ENCODE data around the gene RFPL4A.
"Not testable (repeated sequence)": the region's sequence is repeated elsewhere in the genome, so short reads cannot be mapped to it uniquely, and the experiment has no call there.

Gene RFPL4A

GRCh38 chr19:55750715-55751114 lies 8.2 kb upstream of the RFPL4A start:
- no peaks in the 10 kb centered on the region for H3K4me1 ChIP-seq (ENCODE audit: control insufficient read depth in 1 of 2, insufficient read depth in 2 of 2, low read length in 2 of 2)
- peaks cover 0 to 2% of the 10 kb centered on the region in 2 donors for H3K9me3 ChIP-seq (ENCODE audit: control insufficient read depth in 1 of 2, low read length in 2 of 2)
- H3K27ac ChIP-seq (ENCODE audit: low read length): no peak overlapping the region
- H3K27me3 ChIP-seq (ENCODE audit: low read depth, low read length): no peaks in the 10 kb centered on the region
- no peaks in the 10 kb centered on the region for H3K36me3 ChIP-seq (ENCODE audit: control insufficient read depth in 1 of 2, insufficient read depth in 2 of 2, low read length in 2 of 2)
- H3K4me3 ChIP-seq (ENCODE audit: low read depth in 1 of 2, low read length in 2 of 2): no peak overlapping the region

DNA sequence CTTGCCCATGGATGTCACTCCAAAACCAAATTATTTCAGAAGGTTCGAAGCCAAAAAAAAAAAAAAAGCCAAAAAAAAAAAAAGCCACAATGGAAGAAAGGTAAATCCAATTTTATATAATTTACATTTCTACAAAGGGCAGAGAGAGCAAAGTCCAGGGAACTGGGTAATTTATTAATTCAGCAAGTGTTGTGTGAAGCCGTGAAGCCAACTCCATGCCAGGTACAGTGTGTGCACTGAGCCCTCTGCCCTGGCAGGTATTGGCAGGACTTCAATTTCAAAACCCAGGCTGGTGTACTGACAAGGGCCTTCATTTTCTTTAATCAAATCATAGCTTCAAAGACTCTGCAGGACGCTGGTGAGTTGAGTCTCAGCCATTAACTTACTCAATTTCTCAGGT lies 5.5 kb upstream of the RFPL4A start:
- H3K4me3 ChIP-seq (ENCODE audit: low read depth in 1 of 2, low read length in 2 of 2): no peak overlapping the region
- no peaks in the 10 kb centered on the region for H3K27me3 ChIP-seq (ENCODE audit: low read depth, low read length)
- H3K4me1 ChIP-seq (ENCODE audit: control insufficient read depth in 1 of 2, insufficient read depth in 2 of 2, low read length in 2 of 2): no peaks in the 10 kb centered on the region
- H3K36me3 ChIP-seq (ENCODE audit: control insufficient read depth in 1 of 2, insufficient read depth in 2 of 2, low read length in 2 of 2): no peaks in the 10 kb centered on the region
- peaks cover 0 to 3% of the 10 kb centered on the region in 2 donors for H3K9me3 ChIP-seq (ENCODE audit: control insufficient read depth in 1 of 2, low read length in 2 of 2)
- no peak overlapping the region for H3K27ac ChIP-seq (ENCODE audit: low read length)

- not testable (repeated sequence) for H3K4me3 ChIP-seq (ENCODE audit: low read depth in 1 of 2, low read length in 2 of 2)
Observed at GRCh38 chr19:55756808-55757207, 2.1 kb upstream of the RFPL4A start.

DNA sequence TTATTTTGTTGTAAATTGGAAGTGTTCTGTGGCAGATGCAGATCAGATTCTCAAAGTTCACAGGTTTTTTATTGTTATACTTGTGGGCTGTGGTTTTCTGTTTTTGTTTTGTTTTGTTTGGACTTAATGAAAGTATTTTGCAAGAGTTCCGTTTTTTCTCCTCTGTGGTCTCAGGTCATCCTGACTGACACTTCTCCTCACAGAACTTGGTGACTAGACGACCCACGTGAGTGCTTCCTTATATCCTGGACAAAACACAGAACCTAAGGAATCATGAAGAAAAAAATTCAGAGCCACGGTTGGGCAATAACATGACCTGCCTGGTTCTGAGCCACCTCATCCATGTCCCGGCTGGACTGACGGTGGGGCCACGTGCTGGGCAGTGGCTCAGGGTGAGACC lies 7.6 kb downstream of the RFPL4A start:
- no peaks in the 10 kb centered on the region for H3K4me1 ChIP-seq (ENCODE audit: control insufficient read depth in 1 of 2, insufficient read depth in 2 of 2, low read length in 2 of 2)
- no peak overlapping the region for H3K27ac ChIP-seq (ENCODE audit: low read length)
- no peak overlapping the region for H3K4me3 ChIP-seq (ENCODE audit: low read depth in 1 of 2, low read length in 2 of 2)
- H3K36me3 ChIP-seq (ENCODE audit: control insufficient read depth in 1 of 2, insufficient read depth in 2 of 2, low read length in 2 of 2): no peaks in the 10 kb centered on the region
- H3K27me3 ChIP-seq (ENCODE audit: low read depth, low read length): no peaks in the 10 kb centered on the region
- no peaks in the 10 kb centered on the region for H3K9me3 ChIP-seq (ENCODE audit: control insufficient read depth in 1 of 2, low read length in 2 of 2)

More at GRCh38 chr19:55756808-55757207, 2.1 kb upstream of the RFPL4A start:
- not testable (repeated sequence) for H3K4me1 ChIP-seq (ENCODE audit: control insufficient read depth in 1 of 2, insufficient read depth in 2 of 2, low read length in 2 of 2); H3K9me3 ChIP-seq (ENCODE audit: control insufficient read depth in 1 of 2, low read length in 2 of 2); H3K27ac ChIP-seq (ENCODE audit: low read length); H3K36me3 ChIP-seq (ENCODE audit: control insufficient read depth in 1 of 2, insufficient read depth in 2 of 2, low read length in 2 of 2); H3K27me3 ChIP-seq (ENCODE audit: low read depth, low read length)

DNA sequence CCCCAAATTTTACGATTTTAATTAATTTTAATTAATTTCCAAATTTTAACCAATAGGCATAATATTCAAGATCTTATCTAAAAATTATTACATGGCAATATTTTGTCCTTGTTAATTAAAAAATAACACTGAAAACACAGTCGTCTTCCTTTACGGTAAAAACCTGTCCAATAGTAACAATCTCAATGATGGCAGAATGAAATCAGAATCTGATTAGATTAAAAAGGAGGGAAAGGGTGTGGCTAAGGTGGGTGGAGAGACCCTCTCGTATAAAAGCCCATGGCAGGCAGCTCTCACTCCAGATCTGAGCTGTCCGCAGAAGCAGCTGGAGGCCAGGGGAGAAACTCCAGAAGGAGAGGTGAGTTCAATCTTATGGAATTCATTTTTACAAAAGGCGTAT lies 9.9 kb downstream of the RFPL4A start, which contains the start of gene RFPL4AL1:
Gene RFPL4AL1, plus strand, starts transcription at position 301 of the 400 bp plus-strand sequence. CDS start 2,687 bp downstream, outside the sequence.
- not testable (repeated sequence) for H3K9me3 ChIP-seq (ENCODE audit: control insufficient read depth in 1 of 2, low read length in 2 of 2); H3K36me3 ChIP-seq (ENCODE audit: control insufficient read depth in 1 of 2, insufficient read depth in 2 of 2, low read length in 2 of 2); H3K4me3 ChIP-seq (ENCODE audit: low read depth in 1 of 2, low read length in 2 of 2); H3K27me3 ChIP-seq (ENCODE audit: low read depth, low read length); H3K27ac ChIP-seq (ENCODE audit: low read length); H3K4me1 ChIP-seq (ENCODE audit: control insufficient read depth in 1 of 2, insufficient read depth in 2 of 2, low read length in 2 of 2)

DNA sequence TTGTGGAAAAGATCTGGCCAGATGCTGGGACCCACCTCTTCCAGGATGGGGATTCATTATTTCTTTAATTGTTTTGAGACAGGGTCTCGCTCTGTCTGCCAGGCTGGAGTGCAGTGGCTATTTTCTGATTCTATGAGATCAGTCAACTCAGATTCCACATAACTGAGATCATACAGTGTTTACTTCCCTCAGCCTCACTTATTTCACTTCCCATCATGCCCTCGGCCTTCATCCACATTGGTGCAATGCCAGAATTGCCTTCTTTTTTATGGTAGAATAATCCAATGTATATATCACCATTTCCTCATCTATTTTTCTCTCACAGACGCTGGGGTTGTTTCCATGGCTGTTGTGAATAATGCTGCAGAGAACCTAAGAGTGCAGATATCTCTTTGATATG lies 10.7 kb downstream of the RFPL4A start:
- H3K4me3 ChIP-seq (ENCODE audit: low read depth in 1 of 2, low read length in 2 of 2); H3K4me1 ChIP-seq (ENCODE audit: control insufficient read depth in 1 of 2, insufficient read depth in 2 of 2, low read length in 2 of 2); H3K36me3 ChIP-seq (ENCODE audit: control insufficient read depth in 1 of 2, insufficient read depth in 2 of 2, low read length in 2 of 2); H3K27ac ChIP-seq (ENCODE audit: low read length); H3K27me3 ChIP-seq (ENCODE audit: low read depth, low read length); H3K9me3 ChIP-seq (ENCODE audit: control insufficient read depth in 1 of 2, low read length in 2 of 2): not testable (repeated sequence)

GRCh38 chr19:55777528-55777927 lies 18.6 kb downstream of the RFPL4A start:
- H3K9me3 ChIP-seq (ENCODE audit: control insufficient read depth in 1 of 2, low read length in 2 of 2): no peaks in the 10 kb centered on the region
- no peaks in the 10 kb centered on the region for H3K27me3 ChIP-seq (ENCODE audit: low read depth, low read length)
- no peak overlapping the region for H3K27ac ChIP-seq (ENCODE audit: low read length)
- H3K36me3 ChIP-seq (ENCODE audit: control insufficient read depth in 1 of 2, insufficient read depth in 2 of 2, low read length in 2 of 2): no peaks in the 10 kb centered on the region
- no peaks in the 10 kb centered on the region for H3K4me1 ChIP-seq (ENCODE audit: control insufficient read depth in 1 of 2, insufficient read depth in 2 of 2, low read length in 2 of 2)
- no peak overlapping the region for H3K4me3 ChIP-seq (ENCODE audit: low read depth in 1 of 2, low read length in 2 of 2)

DNA sequence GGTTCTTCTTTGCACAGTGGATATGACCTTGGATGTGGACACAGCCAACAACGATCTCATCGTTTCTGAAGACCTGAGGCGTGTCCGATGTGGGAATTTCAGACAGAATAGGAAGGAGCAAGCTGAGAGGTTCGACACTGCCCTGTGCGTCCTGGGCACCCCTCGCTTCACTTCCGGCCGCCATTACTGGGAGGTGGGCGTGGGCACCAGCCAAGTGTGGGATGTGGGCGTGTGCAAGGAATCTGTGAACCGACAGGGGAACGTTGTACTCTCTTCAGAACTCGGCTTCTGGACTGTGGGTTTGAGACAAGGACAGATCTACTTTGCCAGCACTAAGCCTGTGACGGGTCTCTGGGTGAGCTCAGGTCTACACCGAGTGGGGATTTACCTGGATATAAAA lies 19.4 kb downstream of the RFPL4A start:
- Histone ChIP-seq H3K27ac (ENCODE audit: low read length) (no peak overlapping the region), H3K36me3 (ENCODE audit: control insufficient read depth in 1 of 2, insufficient read depth in 2 of 2, low read length in 2 of 2) (no peaks in the 10 kb centered on the region), H3K9me3 (ENCODE audit: control insufficient read depth in 1 of 2, low read length in 2 of 2) (no peaks in the 10 kb centered on the region), H3K27me3 (ENCODE audit: low read depth, low read length) (no peaks in the 10 kb centered on the region), H3K4me1 (ENCODE audit: control insufficient read depth in 1 of 2, insufficient read depth in 2 of 2, low read length in 2 of 2) (no peaks in the 10 kb centered on the region), H3K4me3 (ENCODE audit: low read depth in 1 of 2, low read length in 2 of 2) (no peak overlapping the region)

- Histone ChIP-seq H3K27ac (ENCODE audit: low read length) (no peak overlapping the region), H3K4me1 (ENCODE audit: control insufficient read depth in 1 of 2, insufficient read depth in 2 of 2, low read length in 2 of 2) (no peaks in the 10 kb centered on the region)
Observed at GRCh38 chr19:55781112-55781511, 22.2 kb downstream of the RFPL4A start.

GRCh38 chr19:55795021-55795420 lies 36.1 kb downstream of the RFPL4A start:
- no peaks in the 10 kb centered on the region for H3K9me3 ChIP-seq (ENCODE audit: control insufficient read depth in 1 of 2, low read length in 2 of 2)

More at GRCh38 chr19:55781112-55781511, 22.2 kb downstream of the RFPL4A start:
- no peak overlapping the region for H3K4me3 ChIP-seq (ENCODE audit: low read depth in 1 of 2, low read length in 2 of 2)
- H3K9me3 ChIP-seq (ENCODE audit: control insufficient read depth in 1 of 2, low read length in 2 of 2): no peaks in the 10 kb centered on the region
- H3K27me3 ChIP-seq (ENCODE audit: low read depth, low read length): no peaks in the 10 kb centered on the region
- H3K36me3 ChIP-seq (ENCODE audit: control insufficient read depth in 1 of 2, insufficient read depth in 2 of 2, low read length in 2 of 2): no peaks in the 10 kb centered on the region

GRCh38 chr19:55801416-55801815 lies 42.5 kb downstream of the RFPL4A start:
- no peaks in the 10 kb centered on the region for H3K27me3 ChIP-seq (ENCODE audit: low read depth, low read length)
- no peak overlapping the region for H3K27ac ChIP-seq (ENCODE audit: low read length)

More at GRCh38 chr19:55795021-55795420, 36.1 kb downstream of the RFPL4A start:
- H3K27ac ChIP-seq (ENCODE audit: low read length): no peak overlapping the region
- no peaks in the 10 kb centered on the region for H3K27me3 ChIP-seq (ENCODE audit: low read depth, low read length)
- no peaks in the 10 kb centered on the region for H3K36me3 ChIP-seq (ENCODE audit: control insufficient read depth in 1 of 2, insufficient read depth in 2 of 2, low read length in 2 of 2)
- no peak overlapping the region for H3K4me3 ChIP-seq (ENCODE audit: low read depth in 1 of 2, low read length in 2 of 2)
- no peaks in the 10 kb centered on the region for H3K4me1 ChIP-seq (ENCODE audit: control insufficient read depth in 1 of 2, insufficient read depth in 2 of 2, low read length in 2 of 2)

GRCh38 chr19:55802281-55802680 lies 43.4 kb downstream of the RFPL4A start:
- Histone ChIP-seq H3K36me3 (ENCODE audit: control insufficient read depth in 1 of 2, insufficient read depth in 2 of 2, low read length in 2 of 2) (no peaks in the 10 kb centered on the region), H3K4me3 (ENCODE audit: low read depth in 1 of 2, low read length in 2 of 2) (no peak overlapping the region), H3K27me3 (ENCODE audit: low read depth, low read length) (no peaks in the 10 kb centered on the region), H3K9me3 (ENCODE audit: control insufficient read depth in 1 of 2, low read length in 2 of 2) (peaks cover 0 to 3% of the 10 kb centered on the region in 2 donors), H3K27ac (ENCODE audit: low read length) (no peak overlapping the region), H3K4me1 (ENCODE audit: control insufficient read depth in 1 of 2, insufficient read depth in 2 of 2, low read length in 2 of 2) (no peaks in the 10 kb centered on the region)

More at GRCh38 chr19:55801416-55801815, 42.5 kb downstream of the RFPL4A start:
- Histone ChIP-seq H3K4me3 (ENCODE audit: low read depth in 1 of 2, low read length in 2 of 2) (no peak overlapping the region), H3K36me3 (ENCODE audit: control insufficient read depth in 1 of 2, insufficient read depth in 2 of 2, low read length in 2 of 2) (no peaks in the 10 kb centered on the region), H3K9me3 (ENCODE audit: control insufficient read depth in 1 of 2, low read length in 2 of 2) (peaks cover 0 to 2% of the 10 kb centered on the region in 2 donors), H3K4me1 (ENCODE audit: control insufficient read depth in 1 of 2, insufficient read depth in 2 of 2, low read length in 2 of 2) (no peaks in the 10 kb centered on the region)

All from muscle layer of duodenum (tissue), 2 donors.